ENCODE data around the gene KRTCAP2.
"Not testable (repeated sequence)": the region's sequence is repeated elsewhere in the genome, so short reads cannot be mapped to it uniquely, and the experiment has no call there.

The KRTCAP2 gene

DNA sequence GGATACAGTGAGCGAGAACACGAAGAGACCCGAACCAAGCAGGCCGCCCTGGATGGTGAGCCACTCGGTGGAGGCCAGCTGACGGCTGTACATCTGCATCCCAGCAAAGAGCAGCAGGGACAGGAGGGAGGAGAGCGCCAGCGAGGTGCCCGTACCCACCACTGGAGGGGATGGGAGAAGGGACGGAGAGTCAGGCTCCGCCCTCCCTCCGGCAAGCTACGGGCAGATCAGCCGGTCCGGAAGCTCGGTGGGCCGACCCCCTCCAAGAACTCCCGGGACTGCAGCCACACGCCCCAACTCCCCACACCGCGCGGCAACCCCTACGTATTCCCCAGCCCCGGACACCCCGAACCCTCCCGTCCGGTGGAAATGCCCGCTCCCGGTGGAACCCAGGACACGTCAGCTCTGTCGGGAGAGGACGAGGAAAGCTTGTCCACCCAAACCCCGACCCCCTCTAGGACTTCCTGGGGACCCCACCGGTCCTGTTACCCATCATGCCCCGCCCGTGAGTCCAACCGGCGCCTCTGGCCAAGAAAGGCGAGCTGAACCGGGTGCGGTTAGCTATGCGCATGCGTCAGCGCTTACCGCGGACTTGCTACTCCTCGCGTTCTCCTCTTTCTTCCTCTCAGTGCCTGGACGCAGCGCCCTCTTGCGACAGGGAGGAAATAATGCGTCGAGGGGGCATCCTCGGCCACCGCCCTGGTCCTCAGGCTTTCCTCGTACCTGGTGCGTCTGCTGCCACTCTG, at the start of gene KRTCAP2:
Gene KRTCAP2 (minus strand): TSS at position 573 of the 746 bp plus-strand sequence. CDS start 80 bp downstream, at position 493.
- in situ Hi-C loops (cut with MboI; ENCODE audit: low sequenced_read_pairs): no loop called here

- in situ Hi-C loops (cut with MboI; ENCODE audit: low sequenced_read_pairs): not testable (repeated sequence)
Measured at GRCh38 chr1:155220211-155220965, 47.3 kb upstream of the KRTCAP2 start.

GRCh38 chr1:155219592-155220031, 46.5 kb upstream of the KRTCAP2 start:
- in situ Hi-C loops (cut with MboI; ENCODE audit: low sequenced_read_pairs): no loop called here

GRCh38 chr1:155218854-155219591, 45.9 kb upstream of the KRTCAP2 start:
- in situ Hi-C loops (cut with MboI; ENCODE audit: low sequenced_read_pairs): no loop called here

DNA sequence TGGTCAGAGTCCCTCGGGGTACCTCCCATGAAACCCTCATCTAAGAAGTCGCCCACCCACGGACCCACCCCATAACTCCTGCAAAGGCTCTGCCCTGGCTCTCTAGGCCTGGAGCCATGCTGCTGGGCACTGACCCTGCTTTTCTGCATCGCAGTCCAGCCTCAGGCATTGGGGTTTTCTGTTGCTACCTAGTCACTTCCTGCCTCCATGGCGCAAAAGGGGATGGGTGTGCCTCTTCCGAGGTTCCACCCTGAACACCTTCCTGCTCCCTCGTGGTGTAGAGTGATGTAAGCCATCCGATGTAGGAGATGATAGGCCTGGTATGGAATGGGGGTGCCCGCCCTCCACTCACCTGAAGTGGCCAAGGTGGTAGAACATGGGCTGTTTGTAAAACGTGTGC, 41.6 kb upstream of the KRTCAP2 start:
- in situ Hi-C loops (cut with MboI; ENCODE audit: low sequenced_read_pairs): not testable (repeated sequence)

GRCh38 chr1:155212051-155212440, 38.9 kb upstream of the KRTCAP2 start:
- in situ Hi-C loops (cut with MboI; ENCODE audit: low sequenced_read_pairs): not testable (repeated sequence)

GRCh38 chr1:155211381-155212050, 38.4 kb upstream of the KRTCAP2 start:
- in situ Hi-C loops (cut with MboI; ENCODE audit: low sequenced_read_pairs): not testable (repeated sequence)

DNA sequence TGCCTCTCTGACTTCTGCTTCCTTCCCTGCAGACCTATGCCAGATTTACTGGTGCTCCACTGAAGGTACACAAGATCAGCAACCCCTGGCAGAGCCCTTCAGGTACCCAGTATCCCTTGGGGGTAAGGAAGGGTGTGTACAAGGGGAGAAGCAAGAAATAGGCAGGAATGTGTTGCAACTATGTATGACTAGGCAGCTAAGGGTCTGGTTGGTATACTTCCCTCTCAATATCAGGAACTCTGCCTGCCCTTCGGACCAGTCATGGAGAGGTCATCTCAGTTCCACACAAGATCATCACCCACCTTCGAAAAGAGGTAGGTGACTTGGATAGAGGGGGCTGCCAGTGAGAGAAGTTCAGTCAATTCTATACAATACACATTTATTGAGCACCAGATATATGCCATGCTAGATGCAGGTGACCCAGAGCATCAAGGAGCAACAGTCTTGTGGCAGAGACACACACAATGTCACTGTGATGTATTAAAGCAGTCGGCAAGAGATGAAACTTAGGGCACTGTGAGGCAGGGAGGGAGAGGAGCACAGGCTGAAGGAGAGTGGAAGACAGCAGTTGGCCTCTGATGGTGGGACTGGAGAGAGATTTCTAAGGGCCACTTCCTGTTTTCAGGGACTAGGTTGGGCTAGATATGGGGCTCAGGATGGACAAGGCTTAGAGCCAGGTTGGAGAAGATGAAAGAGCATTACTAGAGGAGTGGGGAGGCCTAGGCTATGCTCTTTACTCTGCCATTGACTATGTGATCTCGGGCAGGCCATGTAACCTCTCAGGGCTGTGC, 37.4 kb upstream of the KRTCAP2 start:
- in situ Hi-C loops (cut with MboI; ENCODE audit: low sequenced_read_pairs): no loop called here

- in situ Hi-C loops (cut with MboI; ENCODE audit: low sequenced_read_pairs): no loop called here
Measured at GRCh38 chr1:155209312-155209721, 36.2 kb upstream of the KRTCAP2 start.

DNA sequence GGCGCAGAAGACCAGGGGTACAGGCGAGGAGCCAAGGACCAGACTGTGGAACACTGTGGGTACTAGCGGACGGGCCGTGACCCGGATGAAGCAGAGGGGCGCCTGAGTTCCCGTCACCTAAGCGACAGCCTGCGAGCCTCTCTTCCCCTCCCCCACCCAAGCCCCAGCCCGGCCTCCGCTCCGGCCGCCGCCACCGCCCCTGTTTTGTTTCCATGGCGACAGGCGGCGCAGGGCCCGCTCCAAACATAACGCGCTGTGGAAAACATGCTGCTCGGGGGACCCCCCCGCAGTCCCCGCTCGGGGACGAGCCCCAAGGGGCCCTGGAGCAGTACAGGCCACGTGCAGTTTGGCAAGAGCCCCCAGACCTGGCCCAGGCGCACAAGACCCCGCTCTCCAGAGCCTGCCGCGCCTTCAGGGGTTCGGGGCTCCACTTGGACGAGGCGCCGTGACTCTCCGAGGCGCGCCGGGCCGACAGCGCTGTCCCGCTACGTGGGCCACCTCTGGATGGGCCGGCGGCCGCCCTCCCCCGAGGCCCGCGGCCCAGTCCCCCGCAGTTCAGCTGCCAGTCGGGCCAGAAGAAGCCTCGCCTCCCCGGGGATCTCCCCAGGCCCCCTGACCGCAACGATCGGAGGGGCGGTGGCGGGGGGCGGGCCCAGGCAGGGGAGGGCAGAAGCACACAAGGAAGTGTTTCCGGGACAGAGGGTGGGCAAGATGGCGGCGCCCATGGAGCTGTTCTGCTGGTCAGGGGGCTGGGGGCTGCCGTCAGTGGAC, 35.6 kb upstream of the KRTCAP2 start, which contains the start of gene MTX1:
Gene MTX1 (plus strand): TSS at position 155 of the 771 bp plus-strand sequence. CDS start 110 bp downstream, at position 265.
- in situ Hi-C loops (cut with MboI; ENCODE audit: low sequenced_read_pairs): no loop called here

GRCh38 chr1:155207806-155208540, 34.9 kb upstream of the KRTCAP2 start, which contains the start of gene THBS3:
Gene THBS3, minus strand, starts transcription at chr1:155207897. Its CDS starts 21 bp downstream, at chr1:155207876.
- in situ Hi-C loops (cut with MboI; ENCODE audit: low sequenced_read_pairs): no loop called here

- in situ Hi-C loops (cut with MboI; ENCODE audit: low sequenced_read_pairs): no loop called here
Measured at GRCh38 chr1:155206891-155207805, 34.0 kb upstream of the KRTCAP2 start.

DNA sequence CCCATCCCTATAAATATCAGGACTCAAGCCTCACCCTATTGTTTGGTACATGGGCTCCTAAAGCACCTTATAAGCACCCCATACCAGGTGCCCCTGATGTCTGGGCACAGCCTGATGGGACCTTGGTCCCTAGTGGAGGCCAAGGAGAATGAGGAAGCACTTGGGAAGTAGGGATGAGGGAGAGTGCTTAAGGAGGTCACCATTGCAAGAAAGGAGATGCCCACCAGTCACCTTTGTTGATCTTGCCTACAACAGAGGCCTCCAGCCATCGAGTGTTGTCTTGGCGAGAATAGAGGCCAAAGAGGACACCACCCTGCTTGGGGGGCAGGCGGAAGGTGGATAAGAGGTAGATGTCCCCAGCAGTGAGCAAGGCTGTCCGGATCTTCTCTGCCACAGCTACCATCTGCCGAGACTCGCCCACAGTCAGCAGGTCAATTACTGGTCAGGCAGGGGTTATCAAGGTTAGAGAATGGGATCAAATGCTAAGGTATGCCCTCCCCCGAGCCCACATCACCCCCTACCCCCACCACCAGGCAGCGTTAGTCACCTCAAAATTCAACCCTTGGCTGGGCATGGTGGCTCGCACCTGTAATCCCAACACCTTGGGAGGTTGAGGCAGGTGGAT, 33.0 kb upstream of the KRTCAP2 start:
- in situ Hi-C loops (cut with MboI; ENCODE audit: low sequenced_read_pairs): no loop called here

DNA sequence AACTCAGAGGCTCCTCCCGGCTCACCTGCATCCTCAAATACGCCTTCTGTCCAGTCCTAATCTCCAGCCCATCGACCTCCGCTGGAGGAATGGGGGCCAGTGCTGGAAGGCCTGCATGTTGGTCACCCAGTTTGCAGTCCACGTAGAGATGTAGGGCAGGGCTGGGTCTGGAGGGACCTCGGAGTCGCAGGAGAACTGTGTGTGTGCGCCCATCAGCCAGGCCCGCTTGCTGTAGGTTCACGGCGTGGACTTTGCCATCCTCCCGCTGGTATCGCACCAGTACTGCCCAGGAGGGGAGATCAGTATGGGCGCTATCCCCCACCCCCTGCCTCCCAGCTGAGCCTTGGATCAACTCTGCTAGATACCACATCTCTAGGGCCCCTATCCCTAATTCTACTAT, 31.9 kb upstream of the KRTCAP2 start:
- in situ Hi-C loops (cut with MboI; ENCODE audit: low sequenced_read_pairs): no loop called here

GRCh38 chr1:155202731-155203515, 29.8 kb upstream of the KRTCAP2 start:
- in situ Hi-C loops (cut with MboI; ENCODE audit: low sequenced_read_pairs): no loop called here

DNA sequence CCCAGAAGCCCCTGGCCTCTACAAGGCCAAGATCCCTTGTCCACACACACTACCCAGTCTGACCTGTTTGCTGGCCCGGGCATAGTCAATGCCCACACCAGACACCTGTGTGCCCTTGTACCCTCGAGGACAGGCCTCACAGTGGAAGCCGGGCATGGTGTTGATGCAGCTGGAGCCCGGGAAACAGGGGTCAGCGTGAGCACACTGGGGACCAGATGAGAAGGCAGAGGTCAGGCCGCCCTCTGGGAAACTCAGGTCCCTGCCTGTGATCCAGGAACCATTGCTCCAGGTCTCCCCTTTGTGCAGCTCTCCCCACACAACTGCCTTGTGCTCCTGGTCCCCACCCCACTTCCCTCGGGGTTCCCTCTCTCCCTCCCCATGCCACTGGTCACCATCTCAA, 29.1 kb upstream of the KRTCAP2 start:
- in situ Hi-C loops (cut with MboI; ENCODE audit: low sequenced_read_pairs): no loop called here

Data from hTERT RPE-1 (cell line).